ENCODE results near the gene SEC16A. TPM values are rescaled to one million over a fixed set of nuclear protein-coding genes. Genes with fewer than 3 reads are reported as not detected.

Gene SEC16A
- total RNA-seq, 1 donor: 38.4 TPM

- no peak for DNase-seq (ENCODE audit: insufficient read length, low spot score, missing footprints)
- no peak overlapping the region for H3K4me3 ChIP-seq (ENCODE audit: insufficient read depth, low read length)
- no peak overlapping the region for H3K27ac ChIP-seq (ENCODE audit: low read depth, low read length)
- peaks cover 12% of the 10 kb centered on the region for H3K4me1 ChIP-seq (ENCODE audit: insufficient read depth, low read length)
- no peak for TF ChIP-seq CTCF (IDR thresholded peaks at IDR 0.05; ENCODE audit: extremely low read depth, low read depth, low read length)
- peaks cover 55% of the 10 kb centered on the region for H3K36me3 ChIP-seq (ENCODE audit: insufficient read depth, low read length)
- no peaks in the 10 kb centered on the region for H3K27me3 ChIP-seq (ENCODE audit: insufficient read depth, low read length)
- H4K20me1 ChIP-seq (ENCODE audit: insufficient read depth, low read length): no peaks in the 10 kb centered on the region
- no peak overlapping the region for H3K4me2 ChIP-seq (ENCODE audit: insufficient read depth, low read length)
- H3K9me3 ChIP-seq (ENCODE audit: low read depth, low read length): no peaks in the 10 kb centered on the region
- H3K79me2 ChIP-seq (ENCODE audit: insufficient read depth, low read length): peaks cover 20% of the 10 kb centered on the region
- H2AFZ ChIP-seq (ENCODE audit: low read length): no peak overlapping the region
Observed at GRCh38 chr9:136404801-136405136, 78.1 kb downstream of the SEC16A start.

GRCh38 chr9:136403915-136404800, 78.7 kb downstream of the SEC16A start:
- no peak overlapping the region for H2AFZ ChIP-seq (ENCODE audit: low read length)
- peaks cover 21% of the 10 kb centered on the region for H3K79me2 ChIP-seq (ENCODE audit: insufficient read depth, low read length)
- no peak for TF ChIP-seq CTCF (IDR thresholded peaks at IDR 0.05; ENCODE audit: extremely low read depth, low read depth, low read length)
- H3K9me3 ChIP-seq (ENCODE audit: low read depth, low read length): no peaks in the 10 kb centered on the region
- DNase-seq (ENCODE audit: insufficient read length, low spot score, missing footprints): no peak
- H3K4me2 ChIP-seq (ENCODE audit: insufficient read depth, low read length): no peak overlapping the region
- H3K27me3 ChIP-seq (ENCODE audit: insufficient read depth, low read length): no peaks in the 10 kb centered on the region
- no peak overlapping the region for H3K4me3 ChIP-seq (ENCODE audit: insufficient read depth, low read length)
- peaks cover 55% of the 10 kb centered on the region for H3K36me3 ChIP-seq (ENCODE audit: insufficient read depth, low read length)
- peaks cover 4% of the 10 kb centered on the region for H4K20me1 ChIP-seq (ENCODE audit: insufficient read depth, low read length)
- H3K27ac ChIP-seq (ENCODE audit: low read depth, low read length): no peak overlapping the region
- H3K4me1 ChIP-seq (ENCODE audit: insufficient read depth, low read length): peaks cover 7% of the 10 kb centered on the region

- Histone ChIP-seq H3K4me3 (ENCODE audit: insufficient read depth, low read length) (no peak overlapping the region), H3K4me2 (ENCODE audit: insufficient read depth, low read length) (no peak overlapping the region), H3K36me3 (ENCODE audit: insufficient read depth, low read length) (peaks cover 57% of the 10 kb centered on the region), H4K20me1 (ENCODE audit: insufficient read depth, low read length) (peaks cover 11% of the 10 kb centered on the region), H2AFZ (ENCODE audit: low read length) (no peak overlapping the region), H3K9me3 (ENCODE audit: low read depth, low read length) (no peaks in the 10 kb centered on the region), H3K27me3 (ENCODE audit: insufficient read depth, low read length) (no peaks in the 10 kb centered on the region), H3K27ac (ENCODE audit: low read depth, low read length) (no peak overlapping the region), H3K79me2 (ENCODE audit: insufficient read depth, low read length) (peaks cover 23% of the 10 kb centered on the region), H3K4me1 (ENCODE audit: insufficient read depth, low read length) (peaks cover 13% of the 10 kb centered on the region)
- DNase-seq (ENCODE audit: insufficient read length, low spot score, missing footprints): no peak
- TF ChIP-seq CTCF (IDR thresholded peaks at IDR 0.05; ENCODE audit: extremely low read depth, low read depth, low read length): no peak
Observed at GRCh38 chr9:136403538-136403914, 79.3 kb downstream of the SEC16A start.

GRCh38 chr9:136402067-136402466, 80.8 kb downstream of the SEC16A start:
- no peak overlapping the region for H2AFZ ChIP-seq (ENCODE audit: low read length)
- no peak overlapping the region for H3K4me3 ChIP-seq (ENCODE audit: insufficient read depth, low read length)
- peaks cover 27% of the 10 kb centered on the region for H3K79me2 ChIP-seq (ENCODE audit: insufficient read depth, low read length)
- H3K4me1 ChIP-seq (ENCODE audit: insufficient read depth, low read length): peaks cover 14% of the 10 kb centered on the region
- H3K27me3 ChIP-seq (ENCODE audit: insufficient read depth, low read length): no peaks in the 10 kb centered on the region
- no peak overlapping the region for H3K4me2 ChIP-seq (ENCODE audit: insufficient read depth, low read length)
- no peak overlapping the region for H3K27ac ChIP-seq (ENCODE audit: low read depth, low read length)
- no peaks in the 10 kb centered on the region for H3K9me3 ChIP-seq (ENCODE audit: low read depth, low read length)
- peaks cover 16% of the 10 kb centered on the region for H4K20me1 ChIP-seq (ENCODE audit: insufficient read depth, low read length)
- no peak for DNase-seq (ENCODE audit: insufficient read length, low spot score, missing footprints)
- peaks cover 58% of the 10 kb centered on the region for H3K36me3 ChIP-seq (ENCODE audit: insufficient read depth, low read length)
- TF ChIP-seq CTCF (IDR thresholded peaks at IDR 0.05; ENCODE audit: extremely low read depth, low read depth, low read length): no peak

Measured in osteoblast (primary cell).